ENCODE results near the gene GPX4.

Gene GPX4

DNA sequence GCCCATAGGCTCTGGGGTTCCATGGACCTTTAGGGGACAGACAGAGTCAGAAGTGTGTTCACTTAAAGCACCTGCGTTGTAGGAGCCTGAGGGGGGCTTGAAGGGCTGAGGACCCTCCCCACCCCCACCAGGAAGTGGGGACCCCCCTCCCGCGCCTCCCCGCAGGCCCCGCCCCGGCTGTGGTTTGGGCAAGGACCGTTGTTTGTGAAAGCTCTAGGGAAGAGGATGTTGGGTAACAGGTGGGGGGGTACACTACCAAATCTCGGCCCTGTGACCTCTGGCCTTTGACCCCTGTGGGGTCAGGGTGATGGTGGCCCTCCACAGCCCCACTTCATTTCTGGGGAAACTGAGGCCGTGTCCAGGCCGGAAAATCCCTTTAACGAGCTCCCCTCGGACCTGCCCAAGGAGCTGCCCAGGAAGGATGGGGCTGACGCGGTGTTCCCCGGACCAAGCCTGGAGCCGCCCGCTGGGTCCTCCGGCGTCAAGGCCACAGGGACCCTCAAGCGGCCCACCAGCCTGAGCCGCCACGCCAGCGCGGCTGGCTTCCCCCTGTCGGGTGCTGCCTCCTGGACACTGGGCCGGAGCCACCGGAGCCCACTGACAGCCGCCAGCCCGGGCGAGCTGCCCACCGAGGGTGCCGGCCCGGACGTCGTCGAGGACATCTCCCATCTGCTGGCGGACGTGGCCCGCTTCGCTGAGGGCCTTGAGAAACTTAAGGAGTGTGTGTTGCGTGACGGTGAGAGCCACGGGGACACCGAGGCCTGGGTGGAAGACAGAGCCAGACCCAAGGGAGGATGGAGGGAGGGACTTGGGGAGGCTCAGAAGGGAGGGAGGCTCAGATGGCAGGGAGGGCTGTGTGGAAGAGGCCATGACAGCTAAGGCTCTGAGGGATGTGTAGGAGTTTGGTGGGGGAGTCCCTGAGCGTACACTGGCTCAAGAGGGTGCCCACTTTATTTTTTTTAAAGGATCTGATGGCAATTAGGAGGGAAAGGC is 35.5 kb upstream of the GPX4 start:
- TF ChIP-seq, protein P1, sequence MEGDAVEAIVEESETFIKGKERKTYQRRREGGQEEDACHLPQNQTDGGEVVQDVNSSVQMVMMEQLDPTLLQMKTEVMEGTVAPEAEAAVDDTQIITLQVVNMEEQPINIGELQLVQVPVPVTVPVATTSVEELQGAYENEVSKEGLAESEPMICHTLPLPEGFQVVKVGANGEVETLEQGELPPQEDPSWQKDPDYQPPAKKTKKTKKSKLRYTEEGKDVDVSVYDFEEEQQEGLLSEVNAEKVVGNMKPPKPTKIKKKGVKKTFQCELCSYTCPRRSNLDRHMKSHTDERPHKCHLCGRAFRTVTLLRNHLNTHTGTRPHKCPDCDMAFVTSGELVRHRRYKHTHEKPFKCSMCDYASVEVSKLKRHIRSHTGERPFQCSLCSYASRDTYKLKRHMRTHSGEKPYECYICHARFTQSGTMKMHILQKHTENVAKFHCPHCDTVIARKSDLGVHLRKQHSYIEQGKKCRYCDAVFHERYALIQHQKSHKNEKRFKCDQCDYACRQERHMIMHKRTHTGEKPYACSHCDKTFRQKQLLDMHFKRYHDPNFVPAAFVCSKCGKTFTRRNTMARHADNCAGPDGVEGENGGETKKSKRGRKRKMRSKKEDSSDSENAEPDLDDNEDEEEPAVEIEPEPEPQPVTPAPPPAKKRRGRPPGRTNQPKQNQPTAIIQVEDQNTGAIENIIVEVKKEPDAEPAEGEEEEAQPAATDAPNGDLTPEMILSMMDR (IDR thresholded peaks at IDR 0.05; ENCODE audit: low read depth, low read length, missing control alignments), result no peak
- in situ Hi-C loops (cut with HindIII; ENCODE audit: low sequenced_read_pairs), result no loop called here
- DNase-seq (ENCODE audit: low read depth), result no peak
- no peak overlapping the region for H3K4me3 ChIP-seq (ENCODE audit: low read depth, low read length)

DNA sequence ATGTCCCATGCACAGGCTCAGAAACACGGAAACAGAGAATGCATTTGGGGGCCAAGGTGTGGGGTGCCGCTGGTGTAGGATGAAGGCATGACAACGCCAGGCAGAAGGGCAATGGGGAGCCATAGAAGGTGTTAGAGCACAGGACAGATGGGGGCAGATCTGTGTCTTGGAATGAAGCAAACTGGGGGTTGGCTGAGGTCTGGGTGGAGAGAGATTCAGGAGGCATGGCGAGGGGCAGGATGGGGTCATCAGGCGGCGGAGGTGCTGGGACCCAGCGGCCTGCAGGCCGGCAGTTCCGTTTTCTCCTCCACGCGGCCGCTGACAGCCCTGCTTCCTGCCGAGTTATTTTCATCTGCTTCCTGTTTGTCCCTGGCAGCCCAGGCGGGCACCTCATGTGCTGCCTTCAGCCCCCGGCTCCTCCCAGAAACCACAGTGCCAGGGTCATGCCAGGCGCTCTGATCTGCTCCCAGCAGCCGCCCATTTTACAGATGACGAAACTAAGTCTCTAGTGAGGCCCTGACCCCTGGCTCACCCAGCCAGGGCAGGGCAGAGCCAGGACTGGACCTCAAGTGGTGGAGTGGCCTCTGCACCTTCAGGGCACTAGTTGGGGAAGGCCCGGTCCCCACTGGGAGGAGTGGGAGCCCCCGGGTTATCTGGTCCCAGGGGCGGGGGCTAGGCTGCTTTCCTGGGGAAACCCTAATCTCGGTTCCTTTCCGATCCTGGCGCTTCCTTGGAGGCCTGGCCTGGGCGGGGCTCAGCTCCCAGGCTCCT is 34.6 kb upstream of the GPX4 start:
- DNase-seq (ENCODE audit: low read depth), result no peak
- H3K4me3 ChIP-seq (ENCODE audit: low read depth, low read length), result no peak overlapping the region
- in situ Hi-C loops (cut with HindIII; ENCODE audit: low sequenced_read_pairs), result no loop called here
- TF ChIP-seq, protein P1 (IDR thresholded peaks at IDR 0.05; ENCODE audit: low read depth, low read length, missing control alignments), result no peak

DNA sequence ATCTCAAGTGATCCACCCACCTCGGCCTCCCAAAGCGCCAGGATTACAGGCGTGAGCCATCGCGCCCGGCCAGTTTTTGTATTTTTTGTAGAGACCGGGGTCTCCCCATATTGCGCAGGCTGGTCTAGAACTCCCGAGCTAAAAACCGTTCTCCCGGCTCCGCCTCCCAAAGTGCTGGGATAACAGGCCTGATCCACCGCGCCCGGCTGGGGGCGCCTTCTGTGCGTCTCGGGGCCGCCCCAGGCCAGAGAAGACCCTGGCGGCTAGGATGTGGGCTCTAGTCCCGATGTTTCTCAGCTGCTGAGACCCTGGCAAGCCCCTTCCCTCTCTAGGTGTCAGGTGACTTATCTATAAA is 33.2 kb upstream of the GPX4 start:
- no peak for DNase-seq (ENCODE audit: low read depth)
- in situ Hi-C loops (cut with HindIII; ENCODE audit: low sequenced_read_pairs), result no loop called here
- no peak overlapping the region for H3K4me3 ChIP-seq (ENCODE audit: low read depth, low read length)
- TF ChIP-seq, protein P1 (IDR thresholded peaks at IDR 0.05; ENCODE audit: low read depth, low read length, missing control alignments), result no peak

DNA sequence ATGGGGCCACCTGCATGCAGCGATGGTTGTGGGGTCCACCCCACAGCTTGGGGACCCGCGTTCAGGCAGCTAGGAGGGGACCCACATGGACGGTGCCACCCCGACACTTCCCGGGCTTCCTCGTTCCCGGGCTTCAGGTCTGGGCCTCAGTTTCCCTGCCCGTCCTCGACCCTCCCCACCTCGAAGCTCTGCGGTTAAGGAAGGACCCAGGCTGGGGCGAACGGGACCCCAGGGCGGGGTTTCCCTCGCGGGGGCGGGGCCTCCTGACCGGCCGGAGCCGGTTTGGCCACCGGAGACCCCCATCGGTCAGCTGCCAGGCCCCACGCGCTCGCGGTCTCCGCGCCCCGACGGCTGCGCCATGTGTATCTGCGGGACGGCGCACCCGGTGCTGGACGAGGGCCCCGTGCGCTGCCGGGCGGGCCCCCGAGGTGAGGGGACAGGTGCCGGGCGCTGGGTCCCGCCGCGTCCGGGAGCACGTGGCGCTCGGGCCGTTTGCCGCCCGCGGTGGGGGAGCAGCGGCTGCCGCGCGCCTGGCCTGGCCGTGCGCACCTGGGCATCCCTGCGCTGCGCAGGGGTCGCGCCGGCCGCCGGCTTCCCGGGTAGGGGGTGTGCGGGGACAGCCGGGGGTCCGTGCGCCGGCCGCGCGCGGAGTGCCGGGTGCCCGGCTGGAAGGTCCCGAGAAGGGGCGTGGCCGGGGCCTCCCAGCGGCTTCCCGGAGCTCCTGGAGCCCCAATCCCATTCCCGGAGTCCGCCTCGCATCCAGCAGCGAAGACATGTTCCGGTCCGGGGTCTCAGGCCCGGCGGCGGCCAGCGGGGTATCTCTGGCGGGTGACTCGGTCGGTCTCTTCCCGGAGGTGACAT is 32.6 kb upstream of the GPX4 start:
- in situ Hi-C loops (cut with HindIII; ENCODE audit: low sequenced_read_pairs), result no loop called here
- TF ChIP-seq, protein P1 (IDR thresholded peaks at IDR 0.05; ENCODE audit: low read depth, low read length, missing control alignments), result no peak
- no peak for DNase-seq (ENCODE audit: low read depth)
- no peak overlapping the region for H3K4me3 ChIP-seq (ENCODE audit: low read depth, low read length)

DNA sequence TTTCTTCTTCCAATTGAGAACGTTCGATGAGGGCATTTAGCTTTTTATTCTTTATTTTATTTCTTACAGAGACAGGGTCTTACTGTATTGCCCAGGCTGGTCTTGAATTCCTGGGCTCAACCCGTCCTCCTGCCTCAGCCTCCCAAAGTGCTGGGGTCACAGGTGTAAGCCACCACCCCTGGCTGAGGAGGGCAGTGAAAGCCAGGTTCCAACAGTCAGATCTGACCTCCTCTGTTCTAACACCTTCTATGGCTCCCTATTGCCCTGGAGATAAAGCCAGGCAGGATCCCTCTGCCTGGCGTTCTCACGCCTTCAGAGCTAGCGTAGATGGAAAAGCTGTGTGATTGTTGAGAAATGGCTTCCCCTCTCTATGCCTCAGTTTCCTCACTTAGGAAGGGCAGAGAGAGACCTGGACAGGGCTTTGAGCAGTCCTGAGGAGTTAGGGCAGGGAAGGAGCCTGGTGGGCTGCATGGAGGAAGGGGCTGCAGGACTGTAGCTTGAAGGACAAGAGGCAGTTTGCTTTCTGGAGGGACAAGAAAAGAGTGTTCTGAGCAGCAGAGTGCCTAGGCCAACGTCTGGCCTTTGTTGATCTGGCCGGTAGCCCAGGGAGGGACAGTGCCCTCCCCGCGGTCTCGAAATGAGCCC is 31.3 kb upstream of the GPX4 start:
- no peak for DNase-seq (ENCODE audit: low read depth)
- TF ChIP-seq, protein P1 (IDR thresholded peaks at IDR 0.05; ENCODE audit: low read depth, low read length, missing control alignments), result no peak
- in situ Hi-C loops (cut with HindIII; ENCODE audit: low sequenced_read_pairs), result no loop called here

More for the DNA sequence above, 31.3 kb upstream of the GPX4 start:
- H3K4me3 ChIP-seq (ENCODE audit: low read depth, low read length), result no peak overlapping the region

Data from astrocyte of the cerebellum (primary cell).